Measurements from ENCODE around the gene TXK. TPM values are rescaled to one million over a fixed set of nuclear protein-coding genes. Genes with fewer than 3 reads are reported as not detected.

Gene TXK
- total RNA-seq, 2 donors from 2014 or later = 37.8 to 52.3 TPM

DNA sequence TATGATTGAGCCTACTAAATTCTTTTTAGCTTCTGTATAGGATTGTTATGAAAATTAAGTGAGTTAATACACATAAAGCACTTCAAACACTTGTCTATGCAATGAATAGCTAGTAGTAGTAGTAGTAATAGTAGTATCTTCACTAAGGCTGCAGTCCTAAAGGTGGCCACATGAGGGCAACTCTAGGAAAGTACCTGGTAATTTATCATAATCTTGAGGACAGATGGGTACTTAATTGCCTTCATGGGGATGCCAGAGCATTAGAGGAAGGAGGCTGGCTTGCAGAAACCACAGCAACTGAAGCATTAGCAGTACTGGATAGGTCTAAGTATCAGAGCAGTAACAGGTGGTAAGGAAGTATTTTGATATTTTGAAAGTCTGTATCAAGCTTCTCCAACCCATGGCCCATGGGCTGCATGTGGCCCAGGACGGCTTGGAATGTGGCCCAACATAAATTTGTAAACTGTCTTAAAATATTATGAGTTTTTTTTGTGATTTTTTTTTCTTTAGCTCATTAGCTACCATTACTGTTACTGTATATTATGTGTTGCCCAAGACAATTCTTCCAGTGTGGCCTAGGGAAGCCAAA is 100.1 kb downstream of the TXK start:
- H3K27ac Mint-ChIP-seq = no peak overlapping the region
- peaks cover 55% of the 10 kb centered on the region for H3K4me1 Mint-ChIP-seq (ENCODE audit: low read depth)
- H3K4me3 Mint-ChIP-seq = no peak overlapping the region
- peaks cover 6 to 9% of the 10 kb centered on the region in 2 donors for H3K36me3 Mint-ChIP-seq (ENCODE audit: insufficient read depth in 2 of 2)
- DNase-seq (peak; percentile 54 to 68), ATAC-seq (replicated peaks in 1 of 2) (peak; percentile 27 to 37)
- peaks cover 0 to 5% of the 10 kb centered on the region in 2 donors for H3K9me3 Mint-ChIP-seq
- peaks cover 11% of the 10 kb centered on the region for H3K27me3 Mint-ChIP-seq (ENCODE audit: low read depth)

DNA sequence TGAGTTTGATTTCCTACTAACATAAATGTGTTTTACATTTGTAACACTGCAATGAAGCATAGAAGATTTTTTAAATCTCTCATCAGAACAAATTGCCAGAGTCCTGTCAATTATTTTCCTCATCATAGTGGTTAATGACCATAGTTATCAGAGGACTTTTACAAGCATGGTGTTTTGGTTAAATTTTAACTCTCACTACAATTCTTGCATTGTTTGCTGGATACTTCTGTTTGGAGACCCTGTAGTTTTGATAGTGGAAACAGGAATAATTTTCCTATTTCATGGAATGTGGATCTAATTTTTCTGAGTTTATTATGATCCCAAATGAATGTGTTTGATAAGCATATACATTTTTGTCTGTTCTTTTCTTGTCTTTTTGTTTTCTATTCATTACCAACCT is 100.6 kb downstream of the TXK start:
- DNase-seq (no peak), ATAC-seq (replicated peaks in 1 of 2) (no peak)
- Mint-ChIP-seq H3K27me3 (ENCODE audit: low read depth) (peaks cover 11% of the 10 kb centered on the region), H3K4me3 (no peak overlapping the region), H3K36me3 (ENCODE audit: insufficient read depth in 2 of 2) (peaks cover 6 to 9% of the 10 kb centered on the region in 2 donors), H3K27ac (no peak overlapping the region), H3K9me3 (peaks cover 0 to 5% of the 10 kb centered on the region in 2 donors), H3K4me1 (ENCODE audit: low read depth) (peaks cover 60% of the 10 kb centered on the region)

- ATAC-seq (replicated peaks in 1 of 2) = no peak
- no peak overlapping the region for H3K4me3 Mint-ChIP-seq
- H3K27ac Mint-ChIP-seq = no peak overlapping the region
- peaks cover 0 to 5% of the 10 kb centered on the region in 2 donors for H3K9me3 Mint-ChIP-seq
- peaks cover 67% of the 10 kb centered on the region for H3K4me1 Mint-ChIP-seq (ENCODE audit: low read depth)
- DNase-seq = no peak
- H3K36me3 Mint-ChIP-seq (ENCODE audit: insufficient read depth in 2 of 2) = peaks cover 7 to 9% of the 10 kb centered on the region in 2 donors
- peaks cover 11% of the 10 kb centered on the region for H3K27me3 Mint-ChIP-seq (ENCODE audit: low read depth)
These were observed 101.3 kb downstream of the TXK start for GRCh38 chr4:48032721-48033120.

DNA sequence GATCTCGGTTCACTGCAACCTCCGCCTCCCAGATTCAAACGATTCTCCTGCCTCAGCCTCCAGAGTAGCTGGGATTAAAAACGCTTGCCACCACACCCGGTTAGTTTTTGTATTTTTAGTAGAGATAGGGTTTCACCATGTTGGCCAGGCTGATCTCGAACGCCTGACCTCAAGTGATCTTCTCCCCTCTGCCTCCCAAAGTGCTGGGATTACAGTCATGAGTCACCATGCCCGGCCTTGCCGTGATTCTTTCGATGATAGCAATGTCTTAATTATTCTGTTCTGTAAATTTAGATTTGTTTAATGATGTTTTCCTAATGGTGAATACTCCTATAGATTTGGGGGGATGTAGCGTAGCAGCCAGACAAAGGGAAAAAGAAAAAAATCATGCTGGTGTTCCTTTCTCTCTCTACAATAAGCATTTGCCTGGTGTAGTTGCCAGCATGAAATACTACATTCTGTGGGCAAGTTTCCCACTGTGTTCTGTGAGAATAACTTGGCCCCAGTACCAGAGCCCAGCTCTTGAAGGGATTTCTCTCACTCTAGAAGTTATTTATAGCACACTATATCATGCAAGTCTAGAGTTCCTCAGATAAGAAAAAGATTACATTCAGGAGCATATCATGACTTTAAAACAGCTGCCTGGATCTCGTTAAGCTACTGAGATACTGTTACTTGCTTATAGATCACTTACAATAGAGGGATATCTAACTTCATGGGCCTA is 102.1 kb downstream of the TXK start:
- H3K4me1 Mint-ChIP-seq (ENCODE audit: low read depth) = peaks cover 71% of the 10 kb centered on the region
- H3K36me3 Mint-ChIP-seq (ENCODE audit: insufficient read depth in 2 of 2) = peaks cover 6 to 8% of the 10 kb centered on the region in 2 donors
- H3K27ac Mint-ChIP-seq = no peak overlapping the region
- H3K27me3 Mint-ChIP-seq (ENCODE audit: low read depth) = peaks cover 11% of the 10 kb centered on the region
- H3K4me3 Mint-ChIP-seq = no peak overlapping the region
- H3K9me3 Mint-ChIP-seq = peaks cover 0 to 3% of the 10 kb centered on the region in 2 donors
- DNase-seq = no peak
- no peak for ATAC-seq (replicated peaks in 1 of 2)

GRCh38 chr4:48030470-48030869 is 103.6 kb downstream of the TXK start:
- Mint-ChIP-seq H3K4me1 (ENCODE audit: low read depth) (peaks cover 57% of the 10 kb centered on the region), H3K4me3 (no peak overlapping the region), H3K27ac (no peak overlapping the region), H3K36me3 (ENCODE audit: insufficient read depth in 2 of 2) (peaks cover 0 to 3% of the 10 kb centered on the region in 2 donors), H3K27me3 (ENCODE audit: low read depth) (peaks cover 16% of the 10 kb centered on the region), H3K9me3 (no peaks in the 10 kb centered on the region)
- no peak for DNase-seq
- no peak for ATAC-seq (replicated peaks in 1 of 2)

GRCh38 chr4:48028696-48029095 is 105.4 kb downstream of the TXK start:
- Mint-ChIP-seq H3K4me1 (ENCODE audit: low read depth) (peaks cover 39% of the 10 kb centered on the region), H3K27ac (no peak overlapping the region), H3K4me3 (no peak overlapping the region), H3K36me3 (ENCODE audit: insufficient read depth in 2 of 2) (peaks cover 0 to 3% of the 10 kb centered on the region in 2 donors), H3K27me3 (ENCODE audit: low read depth) (peaks cover 23% of the 10 kb centered on the region), H3K9me3 (no peaks in the 10 kb centered on the region)
- no peak for DNase-seq
- ATAC-seq (replicated peaks in 1 of 2) = no peak

DNA sequence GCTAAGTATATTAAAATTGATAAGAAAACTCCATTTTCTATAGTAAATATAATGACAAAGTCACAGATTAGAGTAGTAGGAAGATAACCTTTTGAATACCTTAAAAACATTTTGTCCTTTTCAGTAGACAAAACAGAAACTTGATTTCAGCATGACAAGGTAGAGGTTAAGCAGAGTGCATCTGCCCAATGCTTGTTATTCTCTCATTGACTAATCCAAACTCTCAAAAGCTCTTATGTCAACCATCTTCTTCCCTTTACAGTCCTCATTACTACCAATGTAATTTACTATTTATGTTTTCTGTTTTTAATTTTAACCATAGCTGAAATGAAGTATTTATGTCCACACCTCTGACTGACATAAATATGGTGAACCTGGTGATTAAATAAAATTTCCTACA is 106.4 kb downstream of the TXK start:
- DNase-seq (no peak), ATAC-seq (replicated peaks in 1 of 2) (peak; percentile 88 to 96)
- Mint-ChIP-seq H3K9me3 (no peaks in the 10 kb centered on the region), H3K4me1 (ENCODE audit: low read depth) (peaks cover 32% of the 10 kb centered on the region), H3K4me3 (peak overlapping the region in 1 of 2 donors; percentile 58), H3K36me3 (ENCODE audit: insufficient read depth in 2 of 2) (peaks cover 0 to 3% of the 10 kb centered on the region in 2 donors), H3K27me3 (ENCODE audit: low read depth) (peaks cover 21% of the 10 kb centered on the region), H3K27ac (no peak overlapping the region)

- ATAC-seq (replicated peaks in 1 of 2) (no peak), DNase-seq (no peak)
- Mint-ChIP-seq H3K36me3 (ENCODE audit: insufficient read depth in 2 of 2) (peaks cover 0 to 6% of the 10 kb centered on the region in 2 donors), H3K27me3 (ENCODE audit: low read depth) (peaks cover 34% of the 10 kb centered on the region), H3K27ac (no peak overlapping the region), H3K9me3 (peaks cover 0 to 2% of the 10 kb centered on the region in 2 donors), H3K4me1 (ENCODE audit: low read depth) (peaks cover 41% of the 10 kb centered on the region), H3K4me3 (no peak overlapping the region)
These were observed 109.0 kb downstream of the TXK start for GRCh38 chr4:48025005-48025404.

DNA sequence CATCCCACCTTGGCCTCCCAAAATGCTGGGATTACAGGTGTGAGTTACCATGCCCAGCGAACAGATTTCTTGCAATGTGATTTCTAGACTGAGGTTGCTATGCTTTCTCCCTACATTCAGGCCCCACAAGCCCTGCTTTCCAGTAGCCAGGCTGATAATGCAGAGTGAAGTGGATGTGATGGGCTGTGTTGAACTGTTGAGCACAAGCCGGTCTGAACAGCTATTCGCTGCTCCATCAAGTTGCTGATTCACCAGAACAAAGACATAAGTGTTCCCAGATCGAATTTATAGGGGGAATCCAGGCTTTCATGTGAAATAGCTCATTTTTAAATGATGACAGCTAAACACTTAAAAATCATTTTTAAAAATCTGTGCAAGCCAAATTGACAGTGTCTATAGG is 109.5 kb downstream of the TXK start:
- no peak for ATAC-seq (replicated peaks in 1 of 2)
- H3K27me3 Mint-ChIP-seq (ENCODE audit: low read depth) = peaks cover 39% of the 10 kb centered on the region
- peaks cover 0 to 2% of the 10 kb centered on the region in 2 donors for H3K9me3 Mint-ChIP-seq

DNA sequence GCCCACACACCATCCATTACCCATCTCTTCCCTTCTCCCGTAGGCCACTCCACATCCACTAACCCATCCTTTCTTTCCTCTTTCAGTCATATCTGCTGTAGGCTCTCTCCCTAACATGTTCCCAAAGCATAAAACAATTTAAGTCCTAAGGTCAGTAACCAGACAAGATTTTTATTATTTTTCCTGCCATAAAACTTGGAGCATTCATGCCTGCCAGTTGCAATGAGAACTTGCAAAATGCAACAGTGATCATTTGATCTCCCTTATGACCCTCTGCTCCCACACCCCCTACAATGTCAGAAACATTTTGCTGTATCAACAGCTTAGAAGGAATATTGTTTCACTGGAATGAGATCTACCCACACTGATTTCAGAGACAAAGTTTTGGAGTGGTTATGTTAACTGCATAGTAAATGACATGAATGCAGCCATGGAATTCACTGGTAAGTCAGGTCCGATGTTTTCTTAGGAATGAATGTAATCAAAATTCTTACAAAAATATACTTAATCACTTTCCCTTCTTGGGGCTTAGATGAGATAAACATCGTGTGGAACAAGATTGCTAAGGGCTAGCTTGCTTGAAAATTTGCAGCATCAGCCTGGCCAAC is 111.8 kb downstream of the TXK start:
- Mint-ChIP-seq H3K27ac (no peak overlapping the region), H3K27me3 (ENCODE audit: low read depth) (peaks cover 55% of the 10 kb centered on the region), H3K4me1 (ENCODE audit: low read depth) (peaks cover 31% of the 10 kb centered on the region), H3K4me3 (no peak overlapping the region), H3K36me3 (ENCODE audit: insufficient read depth in 2 of 2) (peaks cover 0 to 4% of the 10 kb centered on the region in 2 donors), H3K9me3 (peaks cover 0 to 2% of the 10 kb centered on the region in 2 donors)
- no peak for DNase-seq
- no peak for ATAC-seq (replicated peaks in 1 of 2)

More for the DNA sequence above, 109.5 kb downstream of the TXK start:
- H3K36me3 Mint-ChIP-seq (ENCODE audit: insufficient read depth in 2 of 2) = peaks cover 0 to 6% of the 10 kb centered on the region in 2 donors
- H3K4me3 Mint-ChIP-seq = no peak overlapping the region
- no peak for DNase-seq
- peak overlapping the region; percentile 44 for H3K27ac Mint-ChIP-seq
- H3K4me1 Mint-ChIP-seq (ENCODE audit: low read depth) = peaks cover 44% of the 10 kb centered on the region

- H3K27me3 Mint-ChIP-seq (ENCODE audit: low read depth) = peaks cover 56% of the 10 kb centered on the region
- DNase-seq = no peak
These were observed 113.0 kb downstream of the TXK start for GRCh38 chr4:48021100-48021499.

DNA sequence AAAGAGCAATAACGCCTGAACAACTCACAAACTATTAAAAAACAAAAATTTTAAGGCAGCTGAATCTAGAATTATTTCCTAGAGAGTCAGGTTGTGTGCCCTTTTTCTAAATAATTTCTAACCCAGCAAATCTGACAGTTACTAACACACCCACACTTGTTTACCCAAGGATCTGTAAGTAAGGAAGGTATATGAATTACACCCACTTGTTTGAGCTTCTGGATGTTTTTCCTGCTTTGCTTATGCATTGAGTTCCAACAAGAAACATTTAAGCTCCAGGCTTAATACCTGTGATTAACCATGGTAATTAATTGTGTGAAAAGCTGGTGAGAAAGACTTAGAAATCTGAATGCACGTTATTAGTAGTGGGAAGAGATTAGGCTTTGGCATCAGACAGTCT is 115.9 kb downstream of the TXK start:
- no peak for DNase-seq
- H3K4me3 Mint-ChIP-seq = no peak overlapping the region
- peaks cover 0 to 3% of the 10 kb centered on the region in 2 donors for H3K36me3 Mint-ChIP-seq (ENCODE audit: insufficient read depth in 2 of 2)
- H3K27ac Mint-ChIP-seq = no peak overlapping the region
- H3K4me1 Mint-ChIP-seq (ENCODE audit: low read depth) = peaks cover 42% of the 10 kb centered on the region
- ATAC-seq (replicated peaks in 1 of 2) = no peak
- H3K9me3 Mint-ChIP-seq = peaks cover 0 to 2% of the 10 kb centered on the region in 2 donors
- peaks cover 50% of the 10 kb centered on the region for H3K27me3 Mint-ChIP-seq (ENCODE audit: low read depth)

More at GRCh38 chr4:48021100-48021499, 113.0 kb downstream of the TXK start:
- peaks cover 0 to 3% of the 10 kb centered on the region in 2 donors for H3K36me3 Mint-ChIP-seq (ENCODE audit: insufficient read depth in 2 of 2)
- H3K9me3 Mint-ChIP-seq = peaks cover 0 to 2% of the 10 kb centered on the region in 2 donors
- H3K4me1 Mint-ChIP-seq (ENCODE audit: low read depth) = peaks cover 37% of the 10 kb centered on the region
- H3K4me3 Mint-ChIP-seq = peak overlapping the region; percentile 11 to 12
- H3K27ac Mint-ChIP-seq = no peak overlapping the region
- peak; percentile 52 to 59 for ATAC-seq (replicated peaks in 1 of 2)

DNA sequence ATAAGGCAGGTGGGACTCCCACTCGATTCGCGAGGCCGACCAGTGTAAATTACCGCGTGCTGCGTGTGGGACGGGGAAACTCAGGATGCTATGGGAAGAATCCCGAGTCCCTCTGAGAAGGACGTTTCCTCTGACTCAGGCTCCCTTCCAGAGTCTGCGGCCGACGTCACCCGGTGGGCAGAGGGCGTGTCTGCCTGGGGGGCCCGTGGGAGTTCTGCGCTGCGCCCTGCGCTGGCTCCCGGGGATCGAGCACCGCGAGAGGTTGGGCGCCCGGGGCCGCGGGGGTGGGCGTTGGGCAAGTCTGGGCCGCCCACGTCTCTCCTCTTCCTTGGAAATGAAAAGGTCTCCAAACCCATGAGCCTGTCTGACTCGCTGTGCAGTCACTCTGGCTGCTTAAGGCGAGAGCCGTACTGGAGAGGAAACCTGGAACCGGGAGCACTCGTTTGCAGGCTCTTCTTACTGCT is 116.9 kb downstream of the TXK start:
- peaks cover 0 to 3% of the 10 kb centered on the region in 2 donors for H3K36me3 Mint-ChIP-seq (ENCODE audit: insufficient read depth in 2 of 2)
- no peak overlapping the region for H3K27ac Mint-ChIP-seq
- peaks cover 0 to 2% of the 10 kb centered on the region in 2 donors for H3K9me3 Mint-ChIP-seq
- H3K4me1 Mint-ChIP-seq (ENCODE audit: low read depth) = peaks cover 40% of the 10 kb centered on the region
- H3K4me3 Mint-ChIP-seq = peak overlapping the region; percentile 84 to 87
- DNase-seq = peak; percentile 48 to 53
- ATAC-seq (replicated peaks in 1 of 2) = peak; percentile 48 to 58
- peaks cover 42% of the 10 kb centered on the region for H3K27me3 Mint-ChIP-seq (ENCODE audit: low read depth)

Measured in activated T-cell treated with anti-CD3 and anti-CD28 coated beads, Interleukin-2, amount 50 U/mL, for 72 hours (primary cell).